IPS-11a (cell line): ENCODE measurements around the gene TDRD3.

Experiments used
- H3K4me3 ChIP-seq: one replicate; pipeline ENCODE4 v1.5.1; 2013; ENCODE audit warnings: low read depth, low read length, control low read depth

TDRD3 gene

GRCh38 chr13:60448907-60449510, 52.0 kb downstream of the TDRD3 start:
- H3K4me3 ChIP-seq: no peak overlapping the region

GRCh38 chr13:60453490-60453889, 56.5 kb downstream of the TDRD3 start:
- H3K4me3 ChIP-seq: no peak overlapping the region

- H3K4me3 ChIP-seq: no peak overlapping the region
Observed at GRCh38 chr13:60454425-60454824, 57.4 kb downstream of the TDRD3 start.

- H3K4me3 ChIP-seq: no peak overlapping the region
Observed at GRCh38 chr13:60463787-60464186, 66.8 kb downstream of the TDRD3 start.

GRCh38 chr13:60467098-60467497, 70.1 kb downstream of the TDRD3 start:
- H3K4me3 ChIP-seq: no peak overlapping the region

- no peak overlapping the region for H3K4me3 ChIP-seq
Observed at GRCh38 chr13:60479273-60479672, 82.3 kb downstream of the TDRD3 start.

- H3K4me3 ChIP-seq: no peak overlapping the region
Observed at GRCh38 chr13:60482012-60482411, 85.0 kb downstream of the TDRD3 start.

- H3K4me3 ChIP-seq: no peak overlapping the region
Observed at GRCh38 chr13:60484865-60485264, 87.8 kb downstream of the TDRD3 start.

GRCh38 chr13:60491531-60491930, 94.5 kb downstream of the TDRD3 start:
- H3K4me3 ChIP-seq: no peak overlapping the region

GRCh38 chr13:60492187-60492586, 95.2 kb downstream of the TDRD3 start:
- H3K4me3 ChIP-seq: no peak overlapping the region

- H3K4me3 ChIP-seq: no peak overlapping the region
Observed at GRCh38 chr13:60494296-60494695, 97.3 kb downstream of the TDRD3 start.

GRCh38 chr13:60501236-60501635, 104.2 kb downstream of the TDRD3 start:
- no peak overlapping the region for H3K4me3 ChIP-seq

- H3K4me3 ChIP-seq: no peak overlapping the region
Observed at GRCh38 chr13:60509601-60510386, 112.8 kb downstream of the TDRD3 start.

GRCh38 chr13:60511637-60512036, 114.6 kb downstream of the TDRD3 start:
- no peak overlapping the region for H3K4me3 ChIP-seq

GRCh38 chr13:60514891-60515290, 117.9 kb downstream of the TDRD3 start:
- no peak overlapping the region for H3K4me3 ChIP-seq

GRCh38 chr13:60519496-60519895, 122.5 kb downstream of the TDRD3 start:
- no peak overlapping the region for H3K4me3 ChIP-seq

- H3K4me3 ChIP-seq: no peak overlapping the region
Observed at GRCh38 chr13:60520902-60521569, 124.0 kb downstream of the TDRD3 start.

- no peak overlapping the region for H3K4me3 ChIP-seq
Observed at GRCh38 chr13:60538566-60538965, 141.5 kb downstream of the TDRD3 start.

- no peak overlapping the region for H3K4me3 ChIP-seq
Observed at GRCh38 chr13:60540276-60540675, 143.3 kb downstream of the TDRD3 start.

- no peak overlapping the region for H3K4me3 ChIP-seq
Observed at GRCh38 chr13:60562096-60562780, 165.2 kb downstream of the TDRD3 start.

GRCh38 chr13:60571571-60571970, 174.6 kb downstream of the TDRD3 start:
- no peak overlapping the region for H3K4me3 ChIP-seq
